HUDEP-2 (cell line): ENCODE results near the gene SDF4.

ENCODE experiments used
- DNase-seq, 76 experiments: peaks; one replicate each; lab custom pipeline; 2025; ENCODE audit not compliant: unreplicated experiment in 76 of 76; lab: John Stamatoyannopoulos, UW

The SDF4 gene

GRCh38 chr1:1169429-1170214 is 62.2 kb downstream of the SDF4 start:
- DNase-seq, result no peak

- DNase-seq, result no peak
These were observed 63.1 kb downstream of the SDF4 start for GRCh38 chr1:1168451-1169411.

GRCh38 chr1:1167841-1168450 is 63.9 kb downstream of the SDF4 start:
- DNase-seq, result no peak

- DNase-seq, result no peak
These were observed 64.4 kb downstream of the SDF4 start for GRCh38 chr1:1167398-1167821.
